ENCODE results near the gene MSI2. TPM values are rescaled to one million over a fixed set of nuclear protein-coding genes. Genes with fewer than 3 reads are reported as not detected.

MSI2 gene
- total and polyA plus RNA-seq, 7 donors: 12.6 to 25.8 (median 21.3) TPM

DNA sequence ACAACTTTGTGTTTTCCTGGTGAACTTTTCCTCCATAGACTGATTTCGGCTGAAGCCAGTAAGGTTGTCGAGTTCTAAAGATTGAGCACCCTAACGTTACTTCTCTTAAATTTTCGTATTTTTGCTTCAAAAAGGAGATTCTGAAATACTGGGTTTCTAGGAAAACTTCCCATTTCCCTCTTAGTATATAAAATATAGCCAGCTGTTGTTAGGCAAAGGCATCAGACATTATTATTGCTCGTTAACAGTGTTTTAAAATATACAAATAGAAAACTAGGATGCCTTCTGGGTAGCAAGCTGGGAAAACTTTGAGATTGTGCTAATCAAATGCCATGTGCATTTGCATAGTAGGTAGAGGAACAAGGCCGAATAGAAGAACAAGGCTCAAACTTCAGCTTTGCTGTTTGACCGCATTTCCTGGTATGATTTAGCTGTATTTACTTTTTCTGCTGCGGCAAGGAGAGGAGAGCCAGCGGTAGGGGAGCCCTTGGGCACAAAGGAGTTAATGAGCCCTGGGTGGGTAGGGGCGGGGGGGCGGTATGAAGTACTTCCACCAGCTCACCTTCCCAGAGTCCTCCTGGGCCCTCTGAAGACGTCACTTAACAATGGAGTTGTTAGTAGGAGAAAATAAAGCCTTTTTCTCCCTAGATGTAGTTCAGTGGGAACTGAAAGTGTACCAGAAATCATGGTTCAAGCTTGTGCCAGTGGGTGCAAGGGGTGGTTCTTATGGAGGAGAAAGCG is 151.9 kb downstream of the MSI2 start:
- Histone ChIP-seq H3K9me3 (no peaks in the 10 kb centered on the region), H3K36me3 (no peaks in the 10 kb centered on the region), H3K4me1 (peaks cover 0 to 37% (median 33%) of the 10 kb centered on the region in 4 donors), H3K27me3 (no peaks in the 10 kb centered on the region), H3K4me3 (no peak overlapping the region), H3K27ac (no peak overlapping the region)
- TF ChIP-seq EP300 (IDR thresholded peaks at IDR 0.05): no peak
- TF ChIP-seq, protein P1, sequence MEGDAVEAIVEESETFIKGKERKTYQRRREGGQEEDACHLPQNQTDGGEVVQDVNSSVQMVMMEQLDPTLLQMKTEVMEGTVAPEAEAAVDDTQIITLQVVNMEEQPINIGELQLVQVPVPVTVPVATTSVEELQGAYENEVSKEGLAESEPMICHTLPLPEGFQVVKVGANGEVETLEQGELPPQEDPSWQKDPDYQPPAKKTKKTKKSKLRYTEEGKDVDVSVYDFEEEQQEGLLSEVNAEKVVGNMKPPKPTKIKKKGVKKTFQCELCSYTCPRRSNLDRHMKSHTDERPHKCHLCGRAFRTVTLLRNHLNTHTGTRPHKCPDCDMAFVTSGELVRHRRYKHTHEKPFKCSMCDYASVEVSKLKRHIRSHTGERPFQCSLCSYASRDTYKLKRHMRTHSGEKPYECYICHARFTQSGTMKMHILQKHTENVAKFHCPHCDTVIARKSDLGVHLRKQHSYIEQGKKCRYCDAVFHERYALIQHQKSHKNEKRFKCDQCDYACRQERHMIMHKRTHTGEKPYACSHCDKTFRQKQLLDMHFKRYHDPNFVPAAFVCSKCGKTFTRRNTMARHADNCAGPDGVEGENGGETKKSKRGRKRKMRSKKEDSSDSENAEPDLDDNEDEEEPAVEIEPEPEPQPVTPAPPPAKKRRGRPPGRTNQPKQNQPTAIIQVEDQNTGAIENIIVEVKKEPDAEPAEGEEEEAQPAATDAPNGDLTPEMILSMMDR (IDR thresholded peaks at IDR 0.05): no peak
- no peak for TF ChIP-seq POLR2A (IDR thresholded peaks at IDR 0.05)
- TF ChIP-seq POLR2AphosphoS5 (IDR thresholded peaks at IDR 0.05): no peak
- intact Hi-C loops (cut with DNase I): no loop called here
- 24 to 34% methylated on average over 13 of the region's 13 CpGs for WGBS, 2 donors
- DNase-seq: no peak

GRCh38 chr17:57410169-57410568 is 153.8 kb downstream of the MSI2 start:
- no peaks in the 10 kb centered on the region for H3K27me3 ChIP-seq
- 75 to 77% methylated on average over 6 of the region's 6 CpGs for WGBS, 2 donors
- H3K27ac ChIP-seq: no peak overlapping the region
- H3K9me3 ChIP-seq: no peaks in the 10 kb centered on the region
- no peaks in the 10 kb centered on the region for H3K36me3 ChIP-seq
- H3K4me1 ChIP-seq: peaks cover 0 to 32% (median 29%) of the 10 kb centered on the region in 4 donors
- no peak for DNase-seq
- no peak overlapping the region for H3K4me3 ChIP-seq
- no peak for TF ChIP-seq POLR2A (IDR thresholded peaks at IDR 0.05)
- intact Hi-C loops (cut with DNase I): no loop called here

DNA sequence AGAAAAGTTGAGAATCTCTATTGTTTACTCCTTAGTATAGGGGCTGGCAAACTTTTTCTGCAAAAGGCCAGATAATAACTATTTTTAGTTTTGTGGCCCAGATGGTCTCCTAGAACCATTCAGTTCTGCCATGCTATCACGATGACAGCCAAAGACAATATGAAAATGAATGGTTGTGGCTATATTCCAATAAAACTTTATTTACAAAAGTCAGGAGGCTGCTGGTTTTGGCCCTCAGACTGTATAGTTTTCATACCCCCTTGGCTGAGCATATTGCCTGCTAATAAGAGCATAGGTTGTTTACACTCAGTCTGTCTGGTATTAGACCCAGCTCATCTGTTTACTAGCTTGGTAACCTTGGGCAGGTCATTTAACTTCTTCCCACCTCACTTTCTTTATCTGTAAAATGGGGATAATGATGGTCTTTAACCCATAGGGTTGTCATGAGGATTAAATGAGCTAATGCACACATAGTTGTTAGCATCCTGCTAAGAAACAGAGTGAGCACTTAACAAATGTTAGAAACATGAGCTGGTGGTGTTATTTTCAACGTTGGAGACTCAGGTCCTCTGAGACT is 156.3 kb downstream of the MSI2 start:
- TF ChIP-seq, protein P1 (IDR thresholded peaks at IDR 0.05): no peak
- TF ChIP-seq POLR2A (IDR thresholded peaks at IDR 0.05) (no peak), POLR2AphosphoS5 (IDR thresholded peaks at IDR 0.05) (no peak), EP300 (IDR thresholded peaks at IDR 0.05) (no peak)
- intact Hi-C loops (cut with DNase I): no loop called here
- 27 to 31% methylated on average over 2 of the region's 2 CpGs for WGBS, 2 donors
- Histone ChIP-seq H3K27ac (no peak overlapping the region), H3K36me3 (no peaks in the 10 kb centered on the region), H3K4me1 (peaks cover 0 to 8% (median 4%) of the 10 kb centered on the region in 4 donors), H3K4me3 (no peak overlapping the region), H3K27me3 (no peaks in the 10 kb centered on the region), H3K9me3 (no peaks in the 10 kb centered on the region)
- no peak for DNase-seq

- DNase-seq: no peak
- no peak overlapping the region for H3K4me3 ChIP-seq
- H3K36me3 ChIP-seq: no peaks in the 10 kb centered on the region
- no peak overlapping the region for H3K27ac ChIP-seq
- H3K4me1 ChIP-seq: no peaks in the 10 kb centered on the region
- H3K27me3 ChIP-seq: no peaks in the 10 kb centered on the region
- no peaks in the 10 kb centered on the region for H3K9me3 ChIP-seq
- intact Hi-C loops (cut with DNase I): no loop called here
- no peak for TF ChIP-seq POLR2AphosphoS5 (IDR thresholded peaks at IDR 0.05)
- TF ChIP-seq, protein P1 (IDR thresholded peaks at IDR 0.05): no peak
- TF ChIP-seq POLR2A (IDR thresholded peaks at IDR 0.05): no peak
- no peak for TF ChIP-seq EP300 (IDR thresholded peaks at IDR 0.05)
- 55 to 83% methylated on average over 9 of the region's 9 CpGs for WGBS, 2 donors
Observed at GRCh38 chr17:57413848-57414651, 157.7 kb downstream of the MSI2 start.

DNA sequence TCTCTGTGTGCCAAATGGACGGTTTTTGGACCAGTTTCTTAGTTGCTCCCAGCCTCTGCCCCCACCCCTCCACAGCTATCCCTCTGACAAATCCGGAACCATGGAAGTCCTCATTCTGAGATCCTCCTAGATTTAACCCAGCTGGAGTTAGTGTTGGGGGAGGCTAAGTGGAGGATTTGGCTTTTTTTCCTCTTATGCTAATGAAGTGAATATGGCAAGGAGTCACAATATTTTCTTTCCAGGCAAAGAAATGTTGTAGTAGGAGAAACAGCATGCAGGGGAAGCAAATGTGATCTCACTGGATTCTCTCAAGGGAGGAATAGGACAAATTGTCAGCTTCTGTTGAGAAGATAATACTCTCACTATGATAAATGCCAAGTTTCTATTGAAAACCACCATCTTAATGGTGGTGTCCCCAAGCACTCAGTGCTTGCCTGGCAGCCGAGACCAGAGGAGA is 159.5 kb downstream of the MSI2 start:
- H3K4me1 ChIP-seq: no peaks in the 10 kb centered on the region
- no peaks in the 10 kb centered on the region for H3K27me3 ChIP-seq
- no peak for DNase-seq
- 80 to 91% methylated on average over 3 of the region's 3 CpGs for WGBS, 2 donors
- intact Hi-C loops (cut with DNase I): no loop called here
- no peak overlapping the region for H3K27ac ChIP-seq
- no peaks in the 10 kb centered on the region for H3K9me3 ChIP-seq
- H3K4me3 ChIP-seq: no peak overlapping the region
- TF ChIP-seq, protein P1 (IDR thresholded peaks at IDR 0.05): no peak
- no peak for TF ChIP-seq POLR2A (IDR thresholded peaks at IDR 0.05)
- H3K36me3 ChIP-seq: no peaks in the 10 kb centered on the region

Data from sigmoid colon (tissue), 7 donors.